Stimulated activated CD8-positive, alpha-beta memory T cell treated with anti-CD3 and anti-CD28 coated beads, Interleukin-15, amount 100 ng/mL, for 1 hour (primary cell): ENCODE results near the gene MMEL1.
"Not testable (repeated sequence)": the region's sequence is repeated elsewhere in the genome, so short reads cannot be mapped to it uniquely, and the experiment has no call there.

Experiments
- DNase-seq: peaks from one replicate; pipeline ENCODE4 v3.0.0-alpha.2; 2020; ENCODE audit warnings: low read depth

The MMEL1 gene

DNA sequence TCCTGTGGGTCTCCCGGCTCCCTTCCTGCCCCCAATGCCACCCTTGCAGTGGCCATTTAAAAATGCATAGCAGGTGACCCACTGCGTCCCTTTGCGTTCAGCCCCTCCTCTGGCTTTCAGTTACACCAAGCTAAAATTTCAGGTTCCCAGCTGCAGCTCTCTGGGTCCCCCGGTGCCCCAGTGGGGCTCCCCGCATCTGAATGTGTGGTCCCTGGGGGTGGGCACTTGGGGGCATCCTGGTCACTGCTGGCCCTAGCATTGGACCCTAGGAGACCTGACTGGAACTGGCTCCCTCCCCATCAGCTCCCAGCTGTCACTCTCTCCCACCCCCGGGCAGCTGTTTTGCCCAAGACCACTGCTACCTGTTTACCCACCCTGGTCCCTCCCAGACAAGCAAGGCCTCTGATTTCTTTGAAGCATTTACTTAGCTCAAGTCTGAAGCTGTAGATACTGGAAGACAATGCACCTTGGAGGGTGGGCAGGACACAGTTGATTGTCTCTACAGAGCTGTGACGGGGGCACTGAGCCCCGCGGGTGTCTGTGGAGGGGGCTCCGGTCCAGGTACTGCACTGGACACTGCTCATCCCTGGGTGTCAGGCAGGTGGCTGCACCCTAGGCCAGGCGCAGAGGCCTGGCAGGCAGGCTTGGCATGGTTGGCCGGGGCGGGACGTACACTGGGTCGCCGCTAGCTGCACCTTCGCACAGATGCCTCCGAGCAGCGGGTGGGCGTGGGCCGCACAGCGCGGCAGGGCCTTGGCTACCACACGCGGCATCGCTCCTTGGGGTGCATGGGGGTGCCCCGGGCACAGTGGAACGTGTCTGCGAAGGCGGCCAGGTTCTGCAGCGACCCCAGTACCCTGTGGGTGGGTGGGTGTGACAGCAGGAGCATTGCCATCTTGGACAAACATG, 42.3 kb downstream of the MMEL1 start:
- DNase-seq: no peak

DNA sequence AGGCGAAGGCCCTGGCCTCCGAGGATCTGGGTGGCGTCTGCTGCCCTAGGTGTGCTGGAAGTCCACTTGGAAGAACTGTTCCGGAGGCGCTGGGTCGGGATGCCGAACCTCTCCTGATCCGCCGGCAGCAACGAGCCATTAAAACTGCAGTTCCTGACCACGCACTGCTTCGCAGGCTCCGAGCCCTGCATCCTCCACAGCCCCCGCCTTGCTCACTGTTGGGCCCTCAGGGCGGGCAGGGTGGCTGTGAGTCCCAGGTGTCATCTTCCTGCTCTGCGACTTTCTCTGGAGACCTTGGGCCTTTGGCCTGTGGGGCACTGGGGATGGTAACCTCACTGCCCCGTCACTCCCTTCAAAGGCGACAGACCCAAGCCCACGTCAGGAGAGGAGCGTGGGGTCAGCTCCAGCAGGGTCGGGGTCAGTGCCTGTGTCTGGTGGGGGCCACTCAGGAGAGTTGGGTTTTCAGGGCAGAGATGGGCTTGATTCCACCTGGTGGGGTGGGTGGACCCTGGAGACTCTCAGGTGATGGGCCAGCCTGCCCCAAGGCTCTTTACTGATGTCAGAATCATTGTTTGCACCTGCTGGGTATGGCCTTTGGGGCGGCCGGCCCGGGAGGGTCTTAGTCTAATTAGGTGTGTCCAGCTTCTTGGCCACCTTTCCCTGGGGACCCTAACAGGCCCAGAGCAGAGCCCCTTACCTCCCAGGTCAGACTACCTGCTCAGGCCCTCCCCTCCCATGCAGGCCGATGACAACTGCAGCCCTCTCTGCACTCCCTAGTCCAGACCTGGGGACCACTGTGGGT, 43.2 kb downstream of the MMEL1 start:
- DNase-seq: no peak

DNA sequence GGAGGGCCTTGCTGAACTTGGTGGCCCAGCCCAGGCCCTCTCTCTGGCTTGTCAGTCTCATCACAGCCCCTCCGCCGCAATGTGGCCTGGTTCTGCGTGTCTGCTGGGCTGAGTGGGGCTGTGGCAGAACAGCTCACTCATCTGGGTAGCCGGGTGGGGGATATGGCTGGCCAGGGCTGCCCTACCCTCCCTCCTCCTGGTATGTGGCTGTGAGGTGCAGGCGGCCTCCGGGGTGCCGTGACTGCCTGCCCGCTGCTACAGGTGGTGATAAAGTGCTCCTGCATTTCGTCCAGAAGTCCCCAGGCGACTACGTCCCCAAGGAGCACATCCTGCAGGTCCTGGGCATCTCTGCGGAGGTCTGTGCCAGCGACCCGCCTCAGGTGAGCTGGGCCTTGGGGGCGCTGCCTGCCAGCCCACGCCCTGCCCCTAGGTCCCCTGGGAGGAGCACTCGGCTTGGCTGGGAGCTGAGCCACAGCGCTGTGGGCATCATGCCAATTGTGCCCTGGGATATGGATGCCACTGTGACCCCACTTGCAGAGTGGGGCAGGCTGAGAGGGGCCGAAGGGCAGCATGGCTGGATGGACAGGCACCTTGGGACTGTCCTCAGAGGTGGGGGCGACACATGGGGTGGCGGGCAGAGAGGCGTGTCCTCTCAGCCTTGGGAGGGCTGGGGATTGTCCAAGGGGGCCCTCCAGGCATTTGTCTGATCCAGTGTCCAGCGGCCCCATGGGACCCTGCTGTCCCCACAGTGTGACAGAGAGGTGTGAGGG, 44.0 kb downstream of the MMEL1 start:
- DNase-seq: no peak

DNA sequence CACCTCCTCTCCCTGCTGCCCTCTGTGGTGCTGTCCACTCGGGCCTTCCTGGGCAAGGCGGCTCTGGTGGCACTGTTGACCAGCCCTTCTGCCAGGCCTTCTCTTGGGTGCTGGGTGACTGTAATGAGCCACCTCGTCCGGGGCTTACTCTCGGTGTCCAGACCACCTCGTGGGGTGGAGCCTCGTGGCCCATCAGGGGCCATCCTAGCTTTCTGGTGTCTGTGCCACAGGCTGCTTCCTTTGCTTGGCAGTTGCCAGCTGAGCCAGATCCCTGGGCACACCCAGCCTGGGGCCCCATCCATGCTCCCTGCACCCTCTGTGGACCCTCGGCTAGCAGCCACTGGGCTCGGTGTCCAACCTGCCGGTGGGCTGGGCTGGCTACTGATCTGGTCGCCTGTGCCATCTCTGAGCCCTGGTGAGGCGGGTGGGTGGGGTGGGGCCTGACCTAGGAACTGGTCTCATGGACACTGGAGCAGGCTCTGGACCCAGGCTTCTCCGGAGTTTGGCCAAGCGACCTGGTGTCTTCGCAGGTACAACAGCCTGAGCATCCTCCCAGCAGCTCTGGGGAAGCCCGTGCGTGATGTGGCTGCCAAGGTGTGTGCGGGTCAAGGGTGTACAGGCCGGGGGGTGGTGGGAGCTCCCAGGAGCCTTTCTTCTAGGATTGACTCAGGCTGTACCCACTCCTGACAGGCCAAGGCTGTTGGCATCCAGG, 44.8 kb downstream of the MMEL1 start:
- no peak for DNase-seq

DNA sequence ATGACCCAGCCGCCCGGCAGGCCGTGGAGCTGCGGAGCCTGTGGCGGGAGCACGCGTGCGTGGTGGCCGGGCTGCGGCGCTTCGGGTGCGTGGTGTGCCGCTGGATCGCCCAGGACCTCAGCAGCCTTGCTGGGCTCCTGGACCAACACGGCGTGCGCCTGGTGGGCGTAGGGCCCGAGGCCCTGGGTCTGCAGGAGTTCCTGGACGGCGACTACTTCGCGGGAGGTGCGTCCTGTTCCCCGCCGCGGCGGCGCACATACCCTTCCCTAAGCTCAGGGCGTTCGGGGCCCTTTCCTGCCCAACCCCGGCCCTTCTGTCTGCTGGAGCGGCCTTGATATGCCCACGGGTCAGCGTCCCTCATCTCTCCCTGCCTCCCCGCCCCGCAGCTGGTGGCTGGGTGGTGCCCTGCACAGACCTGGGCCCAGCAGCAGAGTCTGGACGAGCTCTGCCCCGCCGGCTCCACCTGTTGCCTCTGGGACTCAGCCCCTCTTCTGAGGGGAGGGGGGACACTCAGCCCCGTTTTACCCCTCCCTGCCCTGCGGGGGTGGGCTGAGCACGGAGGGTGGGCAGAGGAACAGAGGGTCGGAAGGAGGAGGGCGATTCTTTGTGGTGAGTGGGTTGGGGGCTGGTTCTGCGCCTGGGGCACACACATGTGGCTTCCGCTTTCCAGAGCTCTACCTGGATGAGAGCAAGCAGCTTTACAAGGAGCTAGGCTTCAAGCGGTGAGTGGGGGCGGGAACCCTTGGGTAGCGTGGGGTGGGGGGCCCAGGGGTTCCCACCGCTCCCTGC, 45.6 kb downstream of the MMEL1 start:
- no peak for DNase-seq

DNA sequence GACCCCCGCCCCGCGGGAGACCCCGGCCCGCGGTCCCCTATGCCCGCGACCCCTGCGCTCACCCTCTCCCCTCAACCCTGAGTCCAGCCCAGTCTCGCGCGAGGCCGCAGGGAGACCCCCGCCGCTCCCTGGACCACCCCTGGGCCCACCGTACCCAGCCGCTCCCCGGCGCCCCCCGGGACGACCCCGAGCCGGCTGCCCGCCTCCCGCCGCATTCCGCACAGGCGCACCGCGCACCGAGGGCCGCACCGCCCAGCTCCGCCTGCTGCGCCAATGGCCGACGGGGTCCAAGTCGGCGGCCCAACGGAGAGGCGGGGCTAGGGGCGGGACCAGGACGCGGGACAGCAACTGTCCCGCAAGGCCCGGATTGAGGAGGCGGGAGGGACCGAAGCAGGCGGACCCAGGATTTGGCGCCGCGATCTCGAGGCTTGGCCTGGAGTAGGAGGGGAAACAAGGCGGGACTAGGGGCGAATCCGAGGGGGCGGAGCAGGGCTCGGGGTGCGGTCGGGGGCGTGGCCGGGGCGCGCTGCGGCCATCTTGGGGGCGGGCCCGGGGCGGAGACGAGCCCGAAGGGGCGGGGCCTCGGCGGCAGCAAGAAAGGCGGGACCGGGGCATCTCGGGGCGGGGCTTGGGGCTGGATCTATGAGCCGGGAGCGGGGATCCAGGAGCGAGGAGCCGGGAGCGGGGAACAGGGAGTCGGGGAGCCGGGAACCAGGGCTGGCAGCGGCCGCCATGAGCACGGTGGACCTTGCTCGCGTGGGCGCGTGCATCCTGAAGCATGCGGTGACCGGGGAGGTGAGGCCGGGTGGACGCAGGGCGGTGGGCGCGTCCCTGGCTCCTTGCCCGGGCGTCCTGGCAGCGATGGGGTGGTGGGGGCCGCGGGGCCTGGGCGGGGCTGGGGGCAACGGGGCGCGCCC, 46.4 kb downstream of the MMEL1 start, which contains the start of gene PRXL2B:
Gene PRXL2B, plus strand, starts transcription at position 624 of the 917 bp plus-strand sequence. Its CDS starts 109 bp downstream, at position 733.
- DNase-seq: peak; percentile 96

DNA sequence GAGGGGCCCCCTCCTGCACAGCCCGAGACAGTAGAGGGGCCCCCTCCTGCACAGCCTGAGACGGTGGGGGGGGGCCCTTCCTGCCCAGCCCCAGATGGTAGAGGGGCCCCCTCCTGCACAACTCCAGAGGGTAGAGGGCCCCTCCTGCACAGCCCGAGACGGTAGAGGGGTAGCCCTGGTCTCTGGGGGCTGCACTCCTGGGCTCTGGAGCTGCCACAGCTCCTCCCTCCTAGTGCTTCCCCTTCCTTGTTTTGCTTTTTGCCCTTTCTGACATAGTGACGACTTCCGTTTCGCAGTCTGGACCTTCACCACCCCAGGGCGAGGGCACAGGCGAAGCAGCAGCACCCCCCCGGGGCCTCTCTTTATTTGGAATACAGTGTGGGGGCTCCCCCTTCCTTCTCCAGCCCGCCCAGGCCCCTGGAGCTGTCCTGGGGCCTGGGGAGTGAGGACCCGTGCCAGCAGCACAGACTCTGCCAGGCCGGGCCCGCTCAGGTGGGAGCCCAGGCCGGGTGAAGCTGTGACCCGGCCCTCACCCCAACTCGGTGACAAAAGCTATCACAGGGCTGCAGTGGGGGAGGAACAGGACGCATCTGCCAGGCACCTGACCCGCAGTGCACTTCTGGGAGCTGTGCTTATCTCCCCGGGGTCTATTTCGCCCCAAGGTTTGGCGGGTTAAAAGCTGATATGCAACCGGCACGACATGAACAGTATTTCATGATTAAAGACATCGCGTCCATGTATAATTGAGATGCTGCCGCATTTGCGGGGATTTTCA, 47.3 kb downstream of the MMEL1 start:
- DNase-seq: peak; percentile 35

DNA sequence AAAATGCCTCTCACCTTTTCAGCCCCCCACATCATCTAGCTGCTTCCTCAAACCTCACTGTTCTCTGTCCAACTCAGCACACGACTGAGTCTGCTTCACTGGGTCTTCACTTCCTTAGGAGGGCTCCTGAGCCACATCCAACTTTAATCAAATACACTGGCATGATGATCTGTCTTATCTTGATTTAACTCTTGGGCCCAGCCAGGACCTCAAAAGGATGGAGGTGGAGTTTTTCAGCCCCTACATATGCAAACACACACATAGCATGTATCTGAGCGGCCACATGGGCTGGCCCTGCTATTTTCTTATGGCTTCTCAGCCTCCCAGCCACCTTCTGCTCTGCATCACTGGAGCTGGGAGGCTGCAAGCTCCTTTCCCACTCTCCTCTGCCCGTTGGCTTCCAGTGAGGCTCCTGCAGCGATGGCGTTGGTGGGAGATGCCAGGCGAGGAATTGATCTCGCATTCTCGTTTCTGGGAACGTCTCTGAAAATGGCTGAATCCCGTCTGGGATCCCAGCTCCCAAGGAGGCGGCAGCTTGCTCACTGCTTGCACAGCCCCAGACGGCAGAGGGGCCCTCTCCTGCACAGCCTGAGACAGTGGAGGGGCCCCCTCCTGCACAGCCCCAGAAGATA, 48.0 kb downstream of the MMEL1 start:
- DNase-seq: no peak

DNA sequence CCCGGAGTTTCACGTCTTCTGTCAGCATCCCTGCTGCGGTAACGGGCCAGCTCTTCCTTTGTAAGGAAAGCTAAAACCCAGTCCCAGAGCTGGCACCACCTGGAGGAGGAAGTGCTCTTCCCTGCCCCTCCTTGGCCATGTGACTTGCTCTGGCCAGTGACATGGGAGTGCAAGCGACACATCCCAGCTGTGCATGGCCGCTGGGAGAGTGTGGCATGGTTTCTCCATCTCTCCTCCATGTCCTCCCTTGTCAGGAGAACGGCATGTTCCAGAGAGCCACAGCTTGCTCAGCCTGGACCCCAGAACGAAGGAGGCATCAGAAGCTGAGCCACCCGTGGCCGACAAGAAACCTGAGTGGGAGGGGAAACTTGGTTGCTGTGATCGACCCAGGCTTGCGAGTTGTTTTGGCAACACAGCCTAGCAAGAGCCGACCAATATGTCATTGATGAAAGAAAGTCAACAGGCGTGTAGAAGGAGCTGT, 48.9 kb downstream of the MMEL1 start:
- DNase-seq: no peak

DNA sequence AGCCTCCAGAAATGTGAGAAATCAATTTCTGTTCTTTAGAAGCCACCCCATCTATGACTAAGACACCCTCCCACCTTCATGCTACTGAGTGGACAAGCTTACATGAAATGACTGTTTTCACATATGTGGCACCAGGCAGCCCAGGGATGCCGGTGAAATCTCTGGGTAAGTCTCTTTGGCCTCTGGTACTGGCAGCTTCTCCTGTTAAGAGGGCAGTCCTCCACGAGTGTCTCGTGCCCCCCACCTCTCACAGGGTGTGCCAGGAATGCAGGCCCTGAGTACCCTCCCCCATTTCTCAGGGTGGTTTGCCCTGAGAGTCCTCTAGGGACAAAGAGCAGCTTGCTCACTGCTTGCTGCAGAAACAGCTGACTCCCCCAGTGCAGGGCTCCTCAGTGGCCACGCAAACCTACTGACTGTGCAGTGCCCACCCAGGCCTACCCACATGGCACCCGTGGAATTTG, 49.5 kb downstream of the MMEL1 start:
- DNase-seq: no peak

DNA sequence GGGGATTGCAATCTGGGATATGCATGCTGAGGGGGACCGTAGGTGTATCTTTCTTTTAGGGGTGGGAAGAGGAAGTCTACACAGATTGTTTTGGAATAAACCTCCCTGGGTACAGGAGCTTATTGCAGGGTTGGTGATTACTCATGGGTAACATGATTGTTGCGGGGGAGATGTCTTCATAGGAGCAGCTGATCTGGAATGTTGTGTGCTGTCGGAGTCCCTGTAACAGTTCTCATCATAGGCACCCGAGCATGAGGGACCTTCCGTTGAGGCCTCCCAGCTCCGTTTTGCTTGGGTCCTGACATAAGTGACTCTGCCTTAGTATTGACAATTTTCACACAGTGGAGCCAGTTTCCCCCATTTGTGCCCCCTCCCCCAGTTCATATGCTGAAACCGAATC, 50.4 kb downstream of the MMEL1 start:
- no peak for DNase-seq

DNA sequence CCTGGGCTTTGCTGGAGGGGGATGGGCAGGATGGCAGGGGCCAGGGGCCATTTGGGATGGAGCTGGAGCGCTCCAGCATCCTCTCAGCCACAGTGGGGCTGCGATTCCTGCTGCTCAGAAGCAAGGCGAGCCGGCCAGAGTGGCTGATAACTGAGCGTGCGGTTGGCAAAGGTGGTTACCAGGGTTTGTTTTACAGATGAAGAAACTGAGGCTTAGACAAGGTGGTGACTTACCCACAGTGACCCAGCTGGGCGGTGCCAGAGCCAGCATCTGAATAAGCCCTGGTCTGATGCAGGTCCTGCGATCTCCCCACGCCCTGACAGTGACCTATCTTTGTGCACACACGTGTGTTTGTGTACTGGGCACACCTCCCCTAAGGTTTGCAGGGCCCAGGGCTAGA, 52.1 kb downstream of the MMEL1 start:
- DNase-seq: no peak

DNA sequence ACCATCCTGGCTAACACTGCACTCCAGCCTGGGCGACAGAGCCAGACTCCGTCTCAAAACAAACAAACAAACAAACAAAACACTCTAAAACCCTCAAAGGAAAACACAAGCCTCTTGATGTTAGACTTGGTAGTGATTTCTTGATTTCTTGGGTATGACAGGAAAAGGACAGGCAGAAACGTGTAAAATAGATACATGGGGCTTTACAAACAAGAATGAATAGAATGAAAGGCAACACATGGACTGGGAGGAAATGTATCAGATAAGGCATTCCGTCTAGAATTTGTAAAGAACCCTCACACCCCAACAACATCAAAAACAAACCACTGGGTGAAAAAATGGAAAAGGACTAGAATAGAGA, 54.1 kb downstream of the MMEL1 start:
- DNase-seq: no peak

DNA sequence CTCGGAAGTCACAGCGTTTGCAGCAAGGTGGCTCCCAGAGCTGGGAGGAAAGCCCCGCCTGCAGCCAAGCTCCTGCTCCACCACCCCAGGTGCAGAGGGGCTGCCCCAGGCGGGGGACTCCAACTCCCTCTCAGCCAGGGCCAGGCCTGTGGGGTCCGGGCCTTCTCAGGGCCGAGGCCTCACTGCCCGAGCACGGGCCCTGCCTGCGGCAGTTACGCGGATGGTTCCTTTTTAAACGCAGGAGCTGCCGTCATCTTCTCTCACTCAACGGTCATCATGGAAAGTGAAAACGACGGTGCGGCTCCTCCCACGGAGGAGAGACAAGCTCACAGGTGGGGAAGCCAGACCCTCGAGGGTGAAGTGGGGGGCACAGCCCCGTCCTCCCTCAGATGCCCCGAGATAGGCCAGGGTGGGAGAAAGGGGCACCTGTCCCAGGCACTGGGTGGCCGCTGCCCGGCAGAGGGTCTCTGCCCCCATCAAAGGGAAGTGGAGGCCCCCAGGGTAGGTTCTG, 55.2 kb downstream of the MMEL1 start:
- not testable (repeated sequence) for DNase-seq

DNA sequence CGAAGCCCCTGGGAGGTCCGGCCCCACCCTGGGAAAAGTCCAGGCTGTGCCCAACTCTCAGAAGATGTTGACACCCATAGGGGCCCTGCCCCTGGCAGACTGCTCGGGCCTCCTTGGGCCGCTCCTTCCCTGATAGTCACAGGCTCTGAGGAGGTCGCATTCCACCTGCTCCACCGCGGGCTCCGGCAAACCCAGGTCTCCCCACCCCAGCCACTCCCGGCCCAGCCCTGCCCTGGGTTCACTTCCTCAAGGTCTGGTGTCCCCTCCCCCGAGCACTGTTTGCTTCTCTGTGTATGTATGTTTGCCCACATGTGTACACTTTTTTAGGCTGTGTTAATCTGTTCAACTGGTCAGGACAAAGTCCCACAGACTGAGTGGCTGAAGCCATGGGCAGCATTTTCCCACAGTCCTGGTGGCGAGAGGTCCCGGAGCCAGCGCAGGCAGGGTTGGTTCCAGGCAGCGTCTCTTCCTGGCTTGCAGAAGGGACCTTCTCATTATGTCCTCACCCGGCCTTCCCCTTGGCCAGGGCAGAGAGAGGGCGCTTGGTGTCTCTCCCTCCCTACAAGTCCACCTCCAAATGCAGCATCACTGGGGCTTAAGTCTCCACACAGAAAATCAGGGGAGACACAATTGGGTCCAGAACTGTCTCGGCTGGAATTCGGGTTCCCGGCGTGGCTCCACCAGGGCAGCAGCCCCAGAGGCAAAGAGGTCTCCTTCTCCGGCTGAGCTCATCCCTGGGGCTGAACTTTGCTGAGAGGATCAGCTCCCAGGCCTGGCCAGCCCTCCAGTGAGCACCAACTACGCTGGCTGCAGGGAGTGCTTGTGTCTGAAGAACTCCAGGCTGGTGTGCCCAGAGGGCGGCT, 56.8 kb downstream of the MMEL1 start:
- DNase-seq: no peak

DNA sequence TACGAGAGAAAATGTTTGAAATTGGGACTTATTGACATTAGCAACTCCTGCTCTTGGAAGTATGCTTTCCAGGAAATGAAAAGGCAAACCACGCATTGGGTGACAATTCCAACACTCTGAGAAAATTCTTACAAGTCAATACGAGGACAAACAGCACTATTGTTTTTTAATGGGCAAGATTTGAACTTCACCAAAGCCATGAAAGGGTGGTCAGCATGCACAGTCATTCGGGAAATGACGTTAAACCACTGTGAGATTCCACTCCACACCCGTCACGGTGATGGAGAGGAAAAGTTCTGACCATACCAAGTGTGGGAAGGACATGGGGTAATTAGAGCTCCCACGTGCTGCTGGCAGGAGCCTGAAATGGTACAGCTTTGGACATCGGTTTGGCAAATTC, 58.5 kb downstream of the MMEL1 start:
- DNase-seq: no peak
